GM19238 (cell line): Measurements from ENCODE around the gene RNF144B.

ENCODE experiments used
- DNase-seq: peaks from one replicate; pipeline ENCODE4 v3.0.0; 2011; ENCODE audit warnings: low spot score; ENCODE audit not compliant: insufficient read length

RNF144B gene

DNA sequence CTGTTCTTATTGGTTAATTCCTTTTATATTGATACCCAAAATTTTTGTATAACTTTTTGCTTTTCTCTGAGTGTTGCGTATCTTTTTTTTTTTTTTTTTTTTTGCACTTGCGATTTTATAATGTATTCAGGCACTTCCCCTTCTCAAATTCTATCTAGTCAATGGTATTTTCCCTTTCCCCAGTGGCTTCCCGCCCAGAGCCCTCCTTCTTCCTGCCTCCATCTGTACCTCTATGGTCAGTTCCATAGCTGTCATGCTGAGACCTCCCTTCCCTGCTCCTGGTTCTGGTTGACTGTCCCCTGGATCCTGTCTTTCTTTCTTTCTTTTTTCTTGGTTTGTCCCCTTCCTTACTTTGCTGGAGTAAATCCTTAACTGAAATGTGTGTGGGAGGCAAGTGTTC, 94.7 kb downstream of the RNF144B start:
- DNase-seq, result no peak

DNA sequence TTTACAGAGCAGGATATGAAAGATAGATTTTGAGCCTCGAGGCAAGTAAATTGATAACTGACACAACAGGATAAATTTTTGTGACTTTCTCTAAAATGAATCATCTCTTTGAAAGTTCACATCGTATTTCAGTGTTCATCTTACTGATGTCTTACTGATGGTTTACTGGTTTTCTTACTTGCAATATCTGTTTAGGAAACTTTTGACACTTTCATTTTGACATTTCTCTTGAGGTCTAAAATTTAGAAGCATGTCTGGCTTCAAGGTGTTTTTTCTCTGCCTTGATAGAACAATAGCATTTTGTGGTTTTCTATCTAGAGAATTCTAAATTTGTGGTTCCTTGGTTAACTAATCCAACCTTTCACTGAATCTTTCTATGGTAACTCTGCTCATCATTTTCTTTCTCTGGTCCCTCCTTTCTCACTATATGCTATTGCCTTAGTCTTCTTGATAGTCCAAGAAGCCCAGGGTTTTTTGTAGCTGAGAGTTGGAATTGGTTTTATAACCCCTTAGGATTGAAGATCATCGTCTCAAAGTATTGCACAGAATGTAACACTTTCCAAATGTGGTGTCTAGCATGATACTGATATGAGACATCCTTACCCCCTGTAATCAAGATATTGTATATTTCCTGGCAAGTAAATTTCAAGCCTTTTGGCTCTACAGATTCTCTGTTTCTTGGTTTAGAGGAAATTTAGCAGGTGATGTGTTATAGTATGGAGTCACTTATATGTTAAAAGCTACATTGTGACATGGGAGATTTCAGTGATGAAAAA, 98.7 kb downstream of the RNF144B start:
- DNase-seq, result no peak

DNA sequence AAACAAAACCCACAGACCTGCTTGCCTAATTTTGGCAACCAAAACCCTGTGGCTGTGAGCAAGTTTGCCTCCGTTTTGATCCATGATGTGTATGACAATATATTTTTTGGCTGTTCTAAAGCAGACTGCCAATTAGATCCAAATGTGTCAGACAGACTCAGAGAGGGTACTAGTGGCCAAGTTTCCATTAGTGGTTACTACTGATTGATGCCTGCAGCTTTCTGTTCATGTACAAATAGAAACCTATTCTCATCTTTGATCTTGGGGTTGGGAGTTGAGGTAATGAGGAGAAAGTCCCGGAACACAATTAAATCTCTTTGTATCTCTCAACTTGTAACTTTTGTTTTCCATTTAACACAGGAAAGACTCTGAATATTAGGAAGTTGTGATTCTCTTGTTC, 100.9 kb downstream of the RNF144B start:
- no peak for DNase-seq

DNA sequence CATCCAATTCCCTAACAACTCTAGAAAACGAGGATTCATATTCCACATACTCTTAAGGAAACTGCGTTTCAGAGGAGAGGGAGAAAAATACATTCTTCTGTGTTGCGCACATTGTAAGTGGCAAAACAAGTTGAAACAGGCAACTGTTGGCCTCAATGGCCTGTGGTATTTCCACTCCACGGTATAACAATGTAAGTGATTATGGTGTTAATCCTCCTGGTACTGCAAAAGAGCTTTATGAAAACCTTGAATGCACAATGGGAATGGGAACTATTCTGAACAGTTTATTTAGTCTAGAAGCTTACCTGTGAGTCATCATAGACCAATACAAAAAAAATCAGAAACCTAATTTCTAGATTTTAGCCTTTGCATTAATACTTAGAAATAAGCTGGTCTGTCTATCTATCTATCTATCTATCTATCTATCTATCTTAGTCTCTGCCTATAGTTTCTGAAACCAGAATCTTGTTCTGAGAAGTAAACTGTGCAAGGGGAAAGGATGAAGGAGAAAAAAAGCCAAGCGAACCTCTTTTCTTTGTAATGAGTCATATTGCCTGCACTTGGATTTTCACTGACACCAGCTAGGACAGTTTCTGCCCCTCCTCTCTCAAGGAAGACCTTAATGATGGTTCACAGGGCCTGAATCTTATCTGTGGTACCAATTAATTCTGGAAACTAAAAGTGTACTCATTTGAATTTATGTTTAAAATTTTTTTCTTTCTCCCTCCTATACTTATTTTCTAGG, 101.5 kb downstream of the RNF144B start:
- DNase-seq, result no peak

DNA sequence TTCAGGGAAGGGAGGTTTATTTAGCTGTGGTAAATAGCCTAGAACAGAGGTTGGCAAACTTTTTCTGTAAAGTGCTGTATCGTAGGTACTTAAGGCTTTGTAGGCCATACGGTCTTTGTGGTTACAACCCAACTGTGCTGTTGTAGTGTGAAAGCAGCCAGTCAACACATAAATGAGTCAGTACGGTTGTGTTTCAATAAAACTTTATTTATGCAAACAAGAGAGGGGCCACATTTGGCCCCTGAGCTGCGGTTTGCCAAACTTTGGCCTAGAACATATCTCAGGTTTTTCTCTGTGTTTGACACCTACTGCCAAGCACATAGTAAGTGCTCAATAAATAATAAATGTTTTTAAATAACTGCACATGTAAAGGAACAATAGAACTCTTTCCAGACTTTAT, 102.2 kb downstream of the RNF144B start:
- no peak for DNase-seq

DNA sequence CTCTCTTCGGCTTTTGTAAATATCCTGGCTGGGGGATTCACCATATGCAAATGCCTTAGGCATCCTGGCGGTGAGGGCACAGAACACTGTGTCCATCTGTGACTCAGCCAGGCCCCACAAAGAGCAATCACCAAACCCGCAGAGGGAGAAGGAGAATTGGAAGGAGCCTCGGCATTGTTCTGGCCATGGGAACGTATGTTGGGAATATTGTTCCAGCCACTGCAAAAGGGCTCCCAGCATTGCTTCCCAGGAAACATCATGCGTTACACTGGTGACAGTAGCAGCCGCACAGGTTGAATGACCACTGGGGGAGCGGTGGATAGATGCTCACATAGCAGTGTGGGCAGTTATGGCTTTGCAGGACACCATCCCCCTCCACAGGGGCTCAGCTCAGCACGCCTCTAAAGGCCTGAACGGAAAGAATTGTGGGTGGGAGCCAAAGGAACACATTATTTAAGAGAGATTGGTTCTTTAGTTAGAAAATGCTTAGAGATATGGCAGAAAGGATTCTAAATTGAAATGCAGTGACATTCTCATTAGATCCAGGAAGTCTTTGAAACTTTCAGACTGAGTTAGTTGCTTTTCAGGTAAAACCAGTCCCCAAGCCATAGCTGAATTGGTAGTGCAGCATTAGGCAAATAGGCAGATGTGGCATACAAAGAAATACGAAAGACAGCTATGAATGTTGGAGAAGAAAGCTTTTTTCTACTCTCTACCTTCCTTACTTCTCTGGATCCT, 104.3 kb downstream of the RNF144B start:
- no peak for DNase-seq

DNA sequence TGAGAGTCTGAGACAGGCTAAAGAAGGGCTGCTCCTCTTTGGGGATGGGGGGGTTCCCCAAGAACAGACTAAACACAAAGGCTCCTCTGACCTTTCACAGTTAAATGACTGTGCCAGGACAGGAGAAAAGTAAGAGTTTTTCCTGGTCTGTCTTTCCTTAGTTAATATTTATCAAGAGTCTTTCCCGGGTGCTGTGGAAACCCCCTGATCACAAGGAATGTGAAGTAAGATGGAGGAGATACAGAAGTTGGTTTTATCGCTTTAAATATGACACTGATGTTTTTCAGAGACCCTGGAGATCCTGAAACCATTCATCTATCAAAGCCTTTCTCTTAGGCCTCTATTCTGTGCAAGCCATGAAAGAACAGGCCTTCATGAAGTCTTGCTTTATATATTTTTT, 105.8 kb downstream of the RNF144B start:
- DNase-seq, result no peak

DNA sequence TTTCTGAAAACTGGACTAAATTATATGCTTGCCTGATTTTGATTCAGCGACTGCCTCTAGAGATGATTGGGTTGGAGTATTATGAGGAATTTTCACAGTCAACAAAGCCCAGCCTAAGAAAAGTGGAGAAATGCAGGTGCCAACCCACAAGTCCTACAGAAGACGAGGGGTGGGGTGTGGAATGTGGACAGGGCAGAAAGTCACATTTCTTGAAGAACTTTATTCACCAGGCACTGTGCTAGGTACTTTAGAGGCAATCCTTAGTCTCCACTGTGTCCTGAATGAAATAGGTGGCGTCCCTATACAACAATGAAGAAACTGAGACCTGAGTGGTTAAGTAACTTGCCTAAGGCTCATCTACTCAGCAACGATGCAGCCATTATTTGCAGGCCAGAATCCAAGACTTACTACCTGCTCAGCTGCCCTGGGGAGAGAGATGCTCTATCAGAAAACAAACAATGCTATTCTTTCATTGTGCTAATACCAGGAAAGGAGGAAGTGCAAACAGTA, 106.3 kb downstream of the RNF144B start:
- DNase-seq, result no peak

DNA sequence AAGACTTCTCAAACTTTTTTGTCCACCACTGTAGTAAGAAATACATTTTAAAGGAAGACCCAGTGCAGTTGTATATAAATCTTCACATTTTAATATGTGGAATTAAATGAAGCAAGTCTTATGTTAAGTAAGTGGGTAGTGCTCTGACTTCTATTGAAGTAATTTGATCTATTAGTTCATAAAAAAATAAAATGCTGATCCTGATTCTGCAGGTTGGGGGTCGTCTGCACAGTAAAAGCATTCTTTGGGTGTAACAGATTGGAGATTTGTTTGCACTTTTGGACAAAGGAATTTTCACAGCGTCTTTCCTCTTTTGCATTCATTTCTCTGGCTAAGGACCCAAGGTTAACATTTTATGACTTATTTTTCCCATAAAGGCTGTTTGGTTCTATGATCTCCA, 106.8 kb downstream of the RNF144B start:
- DNase-seq, result no peak

DNA sequence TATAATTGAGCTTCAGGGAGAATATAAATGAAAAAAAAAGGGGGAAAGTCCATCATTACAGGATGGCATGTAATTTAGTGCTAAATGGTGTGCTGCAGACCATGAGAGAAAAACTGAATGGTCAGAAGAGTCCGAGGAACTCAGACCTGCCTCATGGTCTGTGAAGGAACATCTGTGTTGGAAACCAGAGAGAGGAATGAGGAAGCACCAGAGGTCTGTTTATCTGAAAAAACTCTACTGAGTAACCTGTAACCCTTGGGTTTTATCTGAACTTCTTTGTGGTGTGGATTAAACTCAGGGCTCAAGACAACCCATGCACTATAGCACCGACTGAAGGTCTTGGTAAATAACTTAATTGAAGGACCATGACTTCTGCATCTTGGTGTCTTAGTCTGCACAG, 108.1 kb downstream of the RNF144B start:
- DNase-seq, result no peak

DNA sequence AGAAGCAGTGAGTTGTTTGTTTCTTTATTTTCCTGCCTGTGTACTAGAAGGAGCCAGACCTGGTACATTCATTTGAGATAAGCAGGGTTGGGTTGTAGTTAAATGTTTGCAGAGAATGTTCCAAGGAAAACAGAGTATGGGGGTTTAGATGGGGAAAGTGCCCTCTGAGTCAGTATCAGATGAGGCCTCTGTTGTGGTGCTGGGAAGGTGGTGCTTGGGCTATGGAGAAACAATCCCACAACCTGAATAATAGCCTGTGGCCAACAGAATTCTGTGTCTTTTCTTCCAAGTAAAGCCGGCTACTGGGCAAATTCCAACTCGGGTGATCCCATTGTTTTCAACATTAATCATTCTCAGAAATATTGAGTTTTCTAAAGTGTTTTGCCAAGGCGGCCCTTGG, 109.3 kb downstream of the RNF144B start:
- DNase-seq, result no peak

DNA sequence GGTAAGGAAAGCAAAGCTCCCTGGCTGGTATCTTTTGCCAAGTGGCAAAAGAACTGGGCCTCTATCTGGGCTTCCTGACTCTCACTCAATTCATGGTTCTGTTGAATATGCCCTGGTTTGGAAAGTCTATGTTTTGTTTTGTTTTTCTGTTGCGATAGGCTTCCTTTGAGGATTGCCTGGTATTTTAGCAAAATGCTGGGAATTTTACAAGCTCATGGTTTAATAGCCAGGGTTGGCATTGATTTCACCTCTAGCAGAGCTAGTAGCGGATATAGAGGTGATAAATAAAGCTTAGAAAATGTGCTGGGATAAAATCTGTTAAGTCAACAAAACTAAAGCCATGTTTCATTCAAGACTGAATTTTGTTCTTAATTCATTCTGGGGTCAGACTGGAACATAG, 109.9 kb downstream of the RNF144B start:
- no peak for DNase-seq

DNA sequence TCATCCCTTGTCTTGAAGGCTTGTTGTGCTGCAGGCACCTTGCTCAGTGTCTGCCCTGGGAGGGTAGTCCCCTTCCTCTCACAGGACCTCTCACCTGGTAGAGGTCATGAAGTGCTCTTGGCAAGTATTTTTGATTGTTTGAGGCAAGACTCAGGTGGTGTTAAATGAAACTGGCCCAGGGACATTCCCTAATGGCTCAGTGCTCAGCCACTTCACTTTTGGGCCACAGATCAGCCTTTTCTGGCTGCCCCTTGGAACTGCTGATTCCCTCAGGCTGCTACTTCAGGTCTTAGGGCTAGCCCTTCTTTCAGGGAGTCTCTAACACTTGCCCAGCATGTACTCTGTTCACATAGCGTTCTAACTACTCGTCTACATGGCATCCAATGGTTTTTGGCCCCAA, 111.3 kb downstream of the RNF144B start:
- DNase-seq, result no peak

DNA sequence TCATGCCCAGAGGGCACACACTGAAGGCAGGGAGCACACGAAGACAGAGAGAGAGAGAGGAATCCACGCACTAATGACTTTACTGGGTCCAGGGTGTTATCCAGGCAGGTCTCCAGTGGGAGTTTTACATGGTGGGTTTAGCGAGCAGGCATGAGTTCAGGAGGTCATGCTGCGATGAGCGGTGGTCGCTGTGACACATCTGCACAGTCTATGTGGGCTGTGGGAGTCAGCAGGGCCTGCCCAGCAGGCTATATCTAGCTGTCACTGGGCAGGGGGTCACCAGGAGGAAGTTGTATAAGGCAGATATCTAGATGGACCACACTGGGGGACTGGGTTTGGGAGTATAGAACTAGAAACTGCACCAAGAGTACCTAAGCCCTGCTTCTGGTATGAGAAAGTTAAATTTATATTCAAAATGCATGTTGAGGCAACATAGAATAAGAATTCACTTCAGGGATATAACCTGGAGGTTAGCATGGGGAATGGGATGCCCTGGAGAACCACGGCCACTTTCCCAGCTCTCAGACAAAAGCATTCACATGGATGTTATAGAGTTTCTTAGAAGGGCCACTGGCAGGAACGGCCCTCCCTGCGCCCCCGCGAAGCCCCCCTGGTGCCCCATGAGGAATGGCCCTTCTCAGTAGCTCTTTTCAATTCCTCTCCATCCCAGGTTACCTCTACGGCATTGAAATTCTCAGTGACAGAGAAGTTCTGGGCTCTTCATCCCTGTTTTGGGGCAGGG, 113.9 kb downstream of the RNF144B start:
- no peak for DNase-seq

DNA sequence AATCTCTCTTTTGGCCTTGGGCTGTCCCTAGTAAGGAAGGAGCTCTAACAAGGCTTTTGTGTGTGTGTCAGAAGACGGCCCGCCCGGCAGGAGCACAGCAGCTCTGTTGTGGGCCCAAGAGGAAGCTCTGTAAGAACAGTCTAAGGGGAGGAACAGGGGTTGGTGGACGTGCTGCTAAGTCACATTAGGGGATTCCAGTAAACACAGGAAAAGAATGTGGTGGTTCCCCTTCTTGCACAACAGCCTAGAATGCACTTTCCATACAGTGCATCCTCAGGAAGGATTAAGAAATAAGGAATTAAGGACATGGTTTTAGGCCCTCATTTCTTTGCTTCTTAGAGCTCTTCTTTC, 114.5 kb downstream of the RNF144B start:
- DNase-seq, result no peak

DNA sequence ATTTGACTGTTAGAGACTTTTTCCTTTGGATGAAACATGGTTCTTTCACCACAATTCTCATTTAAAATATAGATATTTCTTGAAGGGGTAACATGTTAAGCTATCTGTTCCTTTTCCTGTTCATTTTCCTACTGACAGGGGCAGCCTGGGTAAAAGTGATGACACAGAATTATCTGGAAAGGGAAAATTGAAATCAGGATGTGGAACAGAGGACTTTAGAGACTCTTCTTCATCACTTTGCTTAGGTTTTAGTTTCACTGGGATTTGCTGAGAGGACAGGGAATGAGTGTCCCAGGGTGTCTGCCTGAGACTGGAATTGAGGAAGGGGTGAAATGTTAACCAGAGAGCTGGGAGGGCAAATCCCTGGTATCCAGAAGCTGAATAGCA, 116.0 kb downstream of the RNF144B start:
- DNase-seq, result no peak

DNA sequence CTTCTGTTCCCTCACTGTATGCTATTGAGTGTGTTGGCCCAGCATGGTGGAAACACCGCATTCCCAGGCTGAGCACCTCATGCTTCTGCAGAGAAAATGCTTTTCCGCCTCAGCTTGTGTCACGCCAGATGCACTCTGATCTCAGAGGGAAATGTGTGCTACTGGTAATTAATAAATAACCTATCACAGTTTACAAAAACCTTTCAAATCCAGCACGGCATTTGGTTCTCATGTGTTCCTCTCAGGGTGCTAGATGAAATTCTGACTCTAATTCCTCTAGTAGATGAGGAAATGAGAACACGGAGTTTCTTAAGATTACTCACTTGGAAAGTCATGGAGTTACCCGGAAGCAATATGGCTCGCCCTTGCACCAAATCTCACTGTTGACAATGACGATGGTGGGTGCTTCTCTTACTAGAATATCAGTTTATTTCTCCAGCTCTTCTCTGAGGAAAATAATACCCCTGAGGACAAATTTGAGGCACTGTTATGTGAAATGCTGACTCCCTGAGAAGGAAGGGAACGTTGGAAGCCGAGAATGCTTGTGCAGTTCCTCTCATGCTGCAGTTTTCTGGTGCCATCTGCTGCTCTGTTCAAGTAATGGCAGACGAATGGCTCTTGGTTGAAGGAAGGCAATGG, 116.6 kb downstream of the RNF144B start:
- DNase-seq, result peak; percentile 13

DNA sequence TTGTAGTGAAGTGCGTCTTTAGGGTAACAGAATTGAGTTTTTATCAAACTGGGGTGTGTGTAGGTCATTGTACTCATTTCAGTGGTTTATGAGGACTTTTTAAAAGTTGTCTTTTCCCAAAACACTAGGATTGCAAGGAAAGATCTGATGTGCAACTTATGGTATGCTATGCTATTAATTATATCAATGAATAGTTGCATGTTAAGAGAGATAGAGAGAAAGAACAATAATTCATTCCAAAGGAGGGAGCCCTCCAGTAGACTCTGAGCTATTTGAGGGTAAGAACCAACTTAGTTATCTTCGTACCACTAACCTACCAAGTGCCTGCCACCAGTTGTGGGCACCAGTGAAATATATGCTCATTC, 117.1 kb downstream of the RNF144B start:
- DNase-seq, result no peak

DNA sequence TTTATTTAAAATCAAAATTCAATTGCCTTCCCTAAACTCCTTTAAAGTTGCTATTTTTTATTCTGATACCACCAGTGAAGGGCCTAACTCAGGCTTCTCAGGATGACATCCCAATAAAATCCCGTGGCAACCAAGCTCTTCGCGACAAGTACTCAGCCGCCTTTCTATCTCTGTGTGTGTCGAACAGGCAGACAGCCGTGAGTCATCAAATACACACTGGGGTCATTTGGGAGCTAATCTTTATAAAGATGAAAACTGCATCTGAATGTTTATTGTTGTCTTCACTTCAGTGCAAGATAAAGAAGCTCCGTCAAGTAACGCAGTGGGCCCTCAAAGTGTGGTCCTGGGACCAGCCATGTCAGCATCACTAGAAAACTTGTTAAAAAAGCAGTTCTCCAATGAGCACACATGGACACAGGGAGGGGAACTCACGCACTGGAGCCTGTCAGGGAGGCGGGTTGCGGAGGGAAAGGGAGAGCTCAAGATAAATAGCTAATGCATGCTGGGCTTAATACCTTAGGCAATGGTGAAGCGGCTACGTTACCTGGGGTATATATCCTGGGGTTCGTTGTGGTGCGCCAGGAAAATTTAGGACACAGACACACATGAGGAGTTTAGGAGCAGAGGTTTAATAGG, 119.3 kb downstream of the RNF144B start:
- no peak for DNase-seq

DNA sequence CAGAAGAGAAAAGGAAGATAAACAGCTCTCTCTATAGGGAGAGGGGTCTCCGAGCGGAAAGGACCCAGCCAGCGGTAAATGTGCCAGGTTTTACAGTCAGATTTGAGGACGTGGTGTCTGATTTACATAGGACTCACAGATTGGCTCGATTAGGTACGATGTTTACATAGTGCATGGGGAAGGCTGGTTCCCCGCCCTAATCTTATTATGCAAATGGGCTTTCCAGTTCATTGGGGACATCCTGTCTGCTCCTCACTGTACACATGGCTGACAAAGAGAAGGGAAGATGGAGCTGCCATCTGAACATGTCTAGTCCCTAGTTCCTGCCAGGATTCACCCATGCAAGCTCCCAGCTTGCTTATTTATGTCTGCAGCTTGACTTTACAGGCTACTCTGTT, 119.9 kb downstream of the RNF144B start:
- DNase-seq, result no peak

DNA sequence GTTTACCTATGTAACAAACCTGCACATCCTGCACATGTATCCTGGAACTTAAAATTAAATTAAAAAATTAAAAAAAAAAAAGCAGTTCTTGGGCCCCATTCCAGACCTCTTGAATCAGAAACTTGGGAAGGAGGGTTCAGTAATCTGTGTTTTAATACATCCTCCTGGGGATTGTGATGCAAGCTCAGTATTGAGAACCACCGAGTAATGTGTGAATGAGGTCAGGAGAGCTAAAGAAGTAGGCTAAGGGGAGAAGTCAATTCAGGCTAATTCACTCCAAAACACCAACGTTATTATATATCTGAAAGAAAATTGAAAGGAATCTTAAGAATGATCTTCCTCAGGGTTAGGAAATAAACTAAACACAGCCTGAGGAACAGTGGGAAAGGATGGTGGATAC, 120.4 kb downstream of the RNF144B start:
- DNase-seq, result no peak
